IMR-90 (cell line): ENCODE measurements around the gene CDK5RAP3. TPM values are rescaled to one million over a fixed set of nuclear protein-coding genes. Genes with fewer than 3 reads are reported as not detected.

Experiments
- ATAC-seq: fragments of 200-7000 bp; cut with Tn5 transposase; 2 replicates; pipeline ENCODE4 v1.9.1; 2020; ENCODE audit warnings: low read depth, mild to moderate bottlenecking, moderate library complexity
- BruUV-seq: library from RNA; stranded (reverse); fragments of 400-500 nt; replicated peaks from 2 replicates; lab custom pipeline; 2021; lab: Mats Ljungman, UMichigan
- CTCF ChIA-PET: fragments of 300-600 bp; formaldehyde crosslinking; extraction: SDS; loops from one replicate; lab custom pipeline; 2021; ENCODE audit warnings: antibody characterized with exemption; lab: Yijun Ruan, JAX
- POLR2A ChIA-PET: fragments of 300-600 bp; sonication (Branson Sonifier 250); formaldehyde crosslinking; loops from one replicate; lab custom pipeline; 2022; ENCODE audit warnings: antibody characterized with exemption; ENCODE audit not compliant: unreplicated experiment; lab: Charles Lee
- DNase-seq: peaks from one replicate; pipeline ENCODE4 v3.0.0; 2013
- H2AFZ ChIP-seq: replicated peaks from 2 replicates; pipeline ENCODE3; 2013; ENCODE audit warnings: low read length, mild to moderate bottlenecking; ENCODE audit not compliant: poor library complexity
- H2AK5ac ChIP-seq: 2 replicates; pipeline ENCODE4 v1.6.1; 2013; ENCODE audit warnings: low read depth, low read length, inconsistent platforms
- H2AK9ac ChIP-seq: replicated peaks from 2 replicates; pipeline ENCODE3; 2013; ENCODE audit warnings: mild to moderate bottlenecking, low read depth, low read length, moderate library complexity; ENCODE audit not compliant: poor library complexity
- H2BK120ac ChIP-seq: 2 replicates; pipeline ENCODE4 v1.6.1; 2013; ENCODE audit warnings: low read depth, low read length, inconsistent platforms
- H2BK15ac ChIP-seq: 3 replicates; pipeline ENCODE4 v1.6.1; 2013; ENCODE audit warnings: low read depth, low read length, inconsistent platforms
- H2BK20ac ChIP-seq: 2 replicates; pipeline ENCODE4 v1.6.1; 2013; ENCODE audit warnings: low read depth, mild to moderate bottlenecking, inconsistent platforms, low read length, moderate library complexity
- H2BK5ac ChIP-seq: 2 replicates; pipeline ENCODE4 v1.6.1; 2013; ENCODE audit warnings: mild to moderate bottlenecking, low read depth, low read length, inconsistent platforms; ENCODE audit not compliant: poor library complexity, severe bottlenecking
- H3K14ac ChIP-seq: replicated peaks from 2 replicates; pipeline ENCODE4 v1.6.1; 2013; ENCODE audit warnings: low read depth, low read length, inconsistent platforms
- H3K18ac ChIP-seq: 2 replicates; pipeline ENCODE4 v1.6.1; 2013; ENCODE audit warnings: low read depth, low read length, control low read depth
- H3K23ac ChIP-seq: 2 replicates; pipeline ENCODE4 v1.6.1; 2013; ENCODE audit warnings: low read depth, low read length, inconsistent platforms
- H3K27ac ChIP-seq: 2 replicates; pipeline ENCODE4 v1.5.1; 2013; ENCODE audit warnings: mild to moderate bottlenecking, control low read depth, low read length; ENCODE audit not compliant: insufficient read depth
- H3K27me3 ChIP-seq: 2 replicates; pipeline ENCODE4 v1.6.1; 2013; ENCODE audit warnings: low read length; ENCODE audit not compliant: control insufficient read depth, insufficient read depth
- H3K36me3 ChIP-seq: 2 replicates; pipeline ENCODE4 v1.6.1; 2013; ENCODE audit warnings: low read length, mixed read lengths; ENCODE audit not compliant: control insufficient read depth, insufficient read depth
- H3K4ac ChIP-seq: 2 replicates; pipeline ENCODE4 v1.6.1; 2013; ENCODE audit warnings: low read depth, low read length, inconsistent platforms
- H3K4me1 ChIP-seq: 2 replicates; pipeline ENCODE4 v1.6.1; 2013; ENCODE audit warnings: low read length, mixed read lengths; ENCODE audit not compliant: control insufficient read depth, insufficient read depth
- H3K4me2 ChIP-seq: 2 replicates; pipeline ENCODE4 v1.6.1; 2013; ENCODE audit warnings: low read depth, mild to moderate bottlenecking, control low read depth, low read length, moderate library complexity
- H3K4me3 ChIP-seq: 2 replicates; pipeline ENCODE4 v1.5.1; 2013; ENCODE audit warnings: low read depth, mild to moderate bottlenecking, control low read depth, low read length, moderate library complexity; ENCODE audit not compliant: insufficient read depth
- H3K56ac ChIP-seq: 2 replicates; pipeline ENCODE4 v1.6.1; 2013; ENCODE audit warnings: low read length, inconsistent platforms; ENCODE audit not compliant: insufficient read depth; ENCODE audit errors: extremely low read depth
- H3K79me1 ChIP-seq, 2 experiments: 2 replicates each; pipeline ENCODE4 v1.6.1; 2013; ENCODE audit warnings: low read length in 2 of 2, inconsistent platforms in 1 of 2, low read depth in 1 of 2
- H3K9ac ChIP-seq: 2 replicates; pipeline ENCODE4 v1.6.1; 2013; ENCODE audit warnings: low read depth, low read length, control low read depth
- H3K9me1 ChIP-seq: 2 replicates; pipeline ENCODE4 v1.6.1; 2013; ENCODE audit warnings: low read length, inconsistent platforms; ENCODE audit not compliant: insufficient read depth
- H3K9me3 ChIP-seq: 2 replicates; pipeline ENCODE4 v1.6.1; 2013; ENCODE audit warnings: low read length; ENCODE audit not compliant: control insufficient read depth, insufficient read depth
- H4K20me1 ChIP-seq: 2 replicates; pipeline ENCODE4 v1.6.1; 2013; ENCODE audit warnings: low read length, inconsistent platforms; ENCODE audit not compliant: insufficient read depth
- H4K5ac ChIP-seq: 2 replicates; pipeline ENCODE4 v1.6.1; 2013; ENCODE audit warnings: mild to moderate bottlenecking, low read depth, low read length, control low read depth
- H4K8ac ChIP-seq, 2 experiments: 2 replicates each; pipeline ENCODE4 v1.6.1; 2013; ENCODE audit warnings: low read depth in 2 of 2, low read length in 2 of 2, control low read depth in 1 of 2, inconsistent platforms in 1 of 2
- H4K91ac ChIP-seq: 2 replicates; pipeline ENCODE4 v1.6.1; 2013; ENCODE audit warnings: low read depth, low read length, inconsistent platforms; ENCODE audit not compliant: insufficient read depth
- CEBPB ChIP-seq: IDR thresholded peaks from 2 replicates; pipeline ENCODE4 v1.6.1; 2012; ENCODE audit warnings: low read depth, low read length, improper control_type of control experiment
- CHD1 ChIP-seq: IDR thresholded peaks from 2 replicates; pipeline ENCODE4 v1.6.1; 2012; ENCODE audit warnings: low read depth, low read length, improper control_type of control experiment
- FOS ChIP-seq: fragments of 150-350 bp; IDR thresholded peaks from 2 replicates; pipeline ENCODE4 v1.6.1; 2016; ENCODE audit warnings: low read depth, low read length
- MAFK ChIP-seq: IDR thresholded peaks from 2 replicates; pipeline ENCODE4 v1.6.1; 2012; ENCODE audit warnings: low read depth, low read length, improper control_type of control experiment
- MAZ ChIP-seq: IDR thresholded peaks from 2 replicates; pipeline ENCODE4 v1.6.1; 2012; ENCODE audit warnings: low read depth, mild to moderate bottlenecking, low read length, improper control_type of control experiment, moderate library complexity, borderline replicate concordance
- MXI1 ChIP-seq: IDR thresholded peaks from 2 replicates; pipeline ENCODE4 v1.6.1; 2012; ENCODE audit warnings: low read depth, mild to moderate bottlenecking, low read length, moderate library complexity, borderline replicate concordance
- POLR2A ChIP-seq: IDR thresholded peaks from 2 replicates; pipeline ENCODE4 v1.6.1; 2012; ENCODE audit warnings: mild to moderate bottlenecking, low read depth, low read length
- RAD21 ChIP-seq: IDR thresholded peaks from 2 replicates; pipeline ENCODE4 v1.6.1; 2012; ENCODE audit warnings: low read length, improper control_type of control experiment
- RCOR1 ChIP-seq: IDR thresholded peaks from 2 replicates; pipeline ENCODE4 v1.6.1; 2012; ENCODE audit warnings: mild to moderate bottlenecking, low read length, improper control_type of control experiment; ENCODE audit not compliant: insufficient replicate concordance
- SMC3 ChIP-seq: fragments of 150-350 bp; IDR thresholded peaks from 2 replicates; pipeline ENCODE4 v1.6.1; 2016; ENCODE audit warnings: low read depth, mild to moderate bottlenecking, antibody characterized with exemption, low read length, moderate library complexity
- WGBS, 2 experiments: methylation state at CpG; one replicate each; pipeline versions ENCODE4 v1.1.5 to v1.1.7; 2013; ENCODE audit warnings: missing lambda C conversion rate in 2 of 2; ENCODE audit not compliant: insufficient read length in 1 of 2; ENCODE audit errors: extremely low coverage in 2 of 2; 5-methylcytosine and 5-hydroxymethylcytosine counted together
- dilution Hi-C: fragments of 300-500 bp; cut with HindIII; formaldehyde crosslinking; loops from one replicate; pipeline ENCODE4 v1.14.3; 2018; ENCODE audit warnings: low sequenced_read_pairs; ENCODE audit not compliant: unreplicated experiment
- in situ Hi-C: fragments of 300-500 bp; cut with MboI; formaldehyde crosslinking; loops from 3 replicates; pipeline ENCODE4 v1.14.3; 2019; ENCODE audit warnings: low sequenced_read_pairs, inconsistent platforms, mixed read lengths
- intact Hi-C: fragments of 100-400 bp; cut with micrococcal nuclease; formaldehyde crosslinking; loops from 2 replicates; pipeline ENCODE4 v1.10.0; 2022
- polyA plus RNA-seq, 3 experiments: library from polyadenylated mRNA; depleted of rRNA; stranded (reverse); fragments of >200 nt; gene quantifications; 2 replicates each; pipeline ENCODE4 v1.2.3, GENCODE V29; 2012; ENCODE audit warnings: low replicate concordance in 1 of 3
- total RNA-seq: library from RNA; depleted of rRNA; stranded (reverse); fragments of >200 nt; gene quantifications from 2 replicates; pipeline ENCODE4 v1.2.3, GENCODE V29; 2012
- TF ChIP-seq, protein P1 (sequence below): conservative IDR thresholded peaks from 2 replicates; pipeline ENCODE4 v1.5.1; 2012; ENCODE audit warnings: mild to moderate bottlenecking, low read depth, low read length, improper control_type of control experiment
- TF ChIP-seq, protein P2 (sequence below): fragments of 150-350 bp; IDR thresholded peaks from 2 replicates; pipeline ENCODE4 v1.6.1; 2017; ENCODE audit warnings: mild to moderate bottlenecking, antibody characterized with exemption, low read length, low read depth

CDK5RAP3 gene
- total and polyA plus RNA-seq, 2 of the 4 experiments (the other 2 are of a cell fraction): 75.3 to 153 TPM

GRCh38 chr17:47934856-47935255 lies 36.1 kb upstream of the CDK5RAP3 start:
- H4K5ac ChIP-seq: no peak overlapping the region
- no peak overlapping the region for H2BK20ac ChIP-seq
- H2AK9ac ChIP-seq: no peak overlapping the region
- H3K18ac ChIP-seq: no peak overlapping the region
- H2AK5ac ChIP-seq: no peak overlapping the region
- ChIA-PET POLR2A (no interaction called here), CTCF (interaction anchor here (0.7 kb wide), 1 partner anchor 36 kb away, joined by 3 read pairs; the partner anchor contains the start of gene CDK5RAP3)
- no peak overlapping the region for H3K56ac ChIP-seq
- H4K8ac ChIP-seq: no peak overlapping the region
- no peak overlapping the region for H3K23ac ChIP-seq
- no peak overlapping the region for H3K4me3 ChIP-seq
- intact Hi-C loops (no loop called here), dilution Hi-C loops (no loop called here), in situ Hi-C loops (no loop called here)
- no peak overlapping the region for H2BK5ac ChIP-seq
- no peak overlapping the region for H3K14ac ChIP-seq
- H3K9me1 ChIP-seq: peaks cover 18% of the 10 kb centered on the region
- no peak overlapping the region for H2BK120ac ChIP-seq
- H2AFZ ChIP-seq: peak overlapping the region; percentile 36
- H3K9ac ChIP-seq: no peak overlapping the region
- no peak overlapping the region; the same call in 2 of the 3 replicates for H2BK15ac ChIP-seq
- no peaks in the 10 kb centered on the region for H3K27me3 ChIP-seq
- no peaks in the 10 kb centered on the region for H4K20me1 ChIP-seq
- DNase-seq (peak; percentile 45), ATAC-seq (no peak)
- 83% methylated on average over 1 of the region's 1 CpG; no CpG with 5 or more reads in 1 of the 2 experiments for WGBS, 2 experiments
- no peak overlapping the region for H3K4ac ChIP-seq
- H3K27ac ChIP-seq: no peak overlapping the region
- peaks cover 4% of the 10 kb centered on the region; the same call in 1 of the 2 replicates for H3K4me1 ChIP-seq
- no peak overlapping the region for H3K4me2 ChIP-seq
- no TSS peak for BruUV-seq
- no peaks in the 10 kb centered on the region for H3K9me3 ChIP-seq
- no peak overlapping the region for H4K91ac ChIP-seq
- peaks cover 0 to 18% of the 10 kb centered on the region in 2 experiments; a peak in 1 of 4 replicates for H3K79me1 ChIP-seq
- peaks cover 2% of the 10 kb centered on the region for H3K36me3 ChIP-seq
- TF ChIP-seq MXI1: no peak
- TF ChIP-seq RAD21: no peak
- TF ChIP-seq MAFK: no peak
- TF ChIP-seq CHD1: no peak
- TF ChIP-seq, protein P1, sequence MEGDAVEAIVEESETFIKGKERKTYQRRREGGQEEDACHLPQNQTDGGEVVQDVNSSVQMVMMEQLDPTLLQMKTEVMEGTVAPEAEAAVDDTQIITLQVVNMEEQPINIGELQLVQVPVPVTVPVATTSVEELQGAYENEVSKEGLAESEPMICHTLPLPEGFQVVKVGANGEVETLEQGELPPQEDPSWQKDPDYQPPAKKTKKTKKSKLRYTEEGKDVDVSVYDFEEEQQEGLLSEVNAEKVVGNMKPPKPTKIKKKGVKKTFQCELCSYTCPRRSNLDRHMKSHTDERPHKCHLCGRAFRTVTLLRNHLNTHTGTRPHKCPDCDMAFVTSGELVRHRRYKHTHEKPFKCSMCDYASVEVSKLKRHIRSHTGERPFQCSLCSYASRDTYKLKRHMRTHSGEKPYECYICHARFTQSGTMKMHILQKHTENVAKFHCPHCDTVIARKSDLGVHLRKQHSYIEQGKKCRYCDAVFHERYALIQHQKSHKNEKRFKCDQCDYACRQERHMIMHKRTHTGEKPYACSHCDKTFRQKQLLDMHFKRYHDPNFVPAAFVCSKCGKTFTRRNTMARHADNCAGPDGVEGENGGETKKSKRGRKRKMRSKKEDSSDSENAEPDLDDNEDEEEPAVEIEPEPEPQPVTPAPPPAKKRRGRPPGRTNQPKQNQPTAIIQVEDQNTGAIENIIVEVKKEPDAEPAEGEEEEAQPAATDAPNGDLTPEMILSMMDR: no peak
- TF ChIP-seq, protein P2, sequence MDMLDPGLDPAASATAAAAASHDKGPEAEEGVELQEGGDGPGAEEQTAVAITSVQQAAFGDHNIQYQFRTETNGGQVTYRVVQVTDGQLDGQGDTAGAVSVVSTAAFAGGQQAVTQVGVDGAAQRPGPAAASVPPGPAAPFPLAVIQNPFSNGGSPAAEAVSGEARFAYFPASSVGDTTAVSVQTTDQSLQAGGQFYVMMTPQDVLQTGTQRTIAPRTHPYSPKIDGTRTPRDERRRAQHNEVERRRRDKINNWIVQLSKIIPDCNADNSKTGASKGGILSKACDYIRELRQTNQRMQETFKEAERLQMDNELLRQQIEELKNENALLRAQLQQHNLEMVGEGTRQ: no peak
- TF ChIP-seq RCOR1: no peak
- no peak for TF ChIP-seq POLR2A
- TF ChIP-seq SMC3: no peak
- TF ChIP-seq CEBPB: no peak
- TF ChIP-seq FOS: no peak
- no peak for TF ChIP-seq MAZ
